Effector memory CD4-positive, alpha-beta T cell (primary cell): ENCODE measurements around the gene PEAR1.
A peak's percentile ranks its signal among the peaks of the same experiment; 100 is the strongest.

Experiments used
- DNase-seq, 3 donors: peaks; one replicate each; pipeline ENCODE4 v3.0.0-alpha.2; 2020
- H3K27ac ChIP-seq: 2 replicates; pipeline ENCODE4 v1.7.0; 2013; ENCODE audit warnings: mild to moderate bottlenecking, low read length, moderate library complexity; ENCODE audit not compliant: insufficient read depth, poor library complexity, severe bottlenecking
- H3K27me3 ChIP-seq: replicated peaks from 2 replicates; pipeline ENCODE4 v1.7.0; 2013; ENCODE audit warnings: mild to moderate bottlenecking, low read length; ENCODE audit not compliant: insufficient read depth, control insufficient read depth, poor library complexity, severe bottlenecking
- H3K36me3 ChIP-seq: 2 replicates; pipeline ENCODE4 v1.7.0; 2013; ENCODE audit warnings: mild to moderate bottlenecking, low read length, moderate library complexity; ENCODE audit not compliant: control insufficient read depth, insufficient read depth
- H3K4me1 ChIP-seq: 2 replicates; pipeline ENCODE4 v1.7.0; 2013; ENCODE audit warnings: low read length, mild to moderate bottlenecking; ENCODE audit not compliant: control insufficient read depth, insufficient read depth, poor library complexity, severe bottlenecking
- H3K4me3 ChIP-seq: 2 replicates; pipeline ENCODE4 v1.7.0; 2013; ENCODE audit warnings: low read length, low read depth, mild to moderate bottlenecking; ENCODE audit not compliant: insufficient read depth, poor library complexity, severe bottlenecking
- H3K9me3 ChIP-seq: 2 replicates; pipeline ENCODE4 v1.7.0; 2013; ENCODE audit warnings: mild to moderate bottlenecking, low read length, moderate library complexity; ENCODE audit not compliant: control insufficient read depth

PEAR1 gene

GRCh38 chr1:156958247-156958714 is 64.8 kb downstream of the PEAR1 start:
- H3K36me3 ChIP-seq = peaks cover 40% of the 10 kb centered on the region
- no peaks in the 10 kb centered on the region for H3K27me3 ChIP-seq
- H3K27ac ChIP-seq = no peak overlapping the region
- no peak for DNase-seq
- no peaks in the 10 kb centered on the region for H3K9me3 ChIP-seq
- no peak overlapping the region for H3K4me3 ChIP-seq
- peaks cover 6% of the 10 kb centered on the region for H3K4me1 ChIP-seq

- Histone ChIP-seq H3K36me3 (peaks cover 40% of the 10 kb centered on the region), H3K9me3 (no peaks in the 10 kb centered on the region)
These were observed 65.9 kb downstream of the PEAR1 start for GRCh38 chr1:156959414-156959813.

GRCh38 chr1:156959925-156960324 is 66.4 kb downstream of the PEAR1 start:
- no peak for DNase-seq
- Histone ChIP-seq H3K27ac (no peak overlapping the region), H3K27me3 (no peaks in the 10 kb centered on the region), H3K4me1 (peaks cover 18% of the 10 kb centered on the region), H3K9me3 (no peaks in the 10 kb centered on the region), H3K36me3 (peaks cover 39% of the 10 kb centered on the region), H3K4me3 (no peak overlapping the region)

More at GRCh38 chr1:156959414-156959813, 65.9 kb downstream of the PEAR1 start:
- DNase-seq = no peak
- peaks cover 15% of the 10 kb centered on the region for H3K4me1 ChIP-seq
- H3K4me3 ChIP-seq = no peak overlapping the region
- H3K27ac ChIP-seq = no peak overlapping the region
- H3K27me3 ChIP-seq = no peaks in the 10 kb centered on the region

- Histone ChIP-seq H3K9me3 (no peaks in the 10 kb centered on the region), H3K4me1 (peaks cover 18% of the 10 kb centered on the region), H3K27ac (no peak overlapping the region), H3K36me3 (peaks cover 22% of the 10 kb centered on the region), H3K27me3 (no peaks in the 10 kb centered on the region), H3K4me3 (no peak overlapping the region)
- DNase-seq = peak in 1 of 3 donors; percentile 17
These were observed 68.2 kb downstream of the PEAR1 start for GRCh38 chr1:156961709-156962108.

- Histone ChIP-seq H3K36me3 (peaks cover 11% of the 10 kb centered on the region), H3K27ac (no peak overlapping the region)
- peak in 1 of 3 donors; percentile 16 for DNase-seq
These were observed 70.1 kb downstream of the PEAR1 start for GRCh38 chr1:156963621-156964020.

GRCh38 chr1:156964441-156964840 is 70.9 kb downstream of the PEAR1 start:
- no peaks in the 10 kb centered on the region for H3K9me3 ChIP-seq
- H3K4me1 ChIP-seq = peaks cover 18% of the 10 kb centered on the region
- no peaks in the 10 kb centered on the region for H3K27me3 ChIP-seq
- no peak overlapping the region for H3K27ac ChIP-seq
- DNase-seq = no peak
- no peak overlapping the region for H3K4me3 ChIP-seq
- peaks cover 11% of the 10 kb centered on the region for H3K36me3 ChIP-seq

More at GRCh38 chr1:156963621-156964020, 70.1 kb downstream of the PEAR1 start:
- H3K27me3 ChIP-seq = no peaks in the 10 kb centered on the region
- no peaks in the 10 kb centered on the region for H3K9me3 ChIP-seq
- H3K4me3 ChIP-seq = peak overlapping the region; percentile 45
- H3K4me1 ChIP-seq = peaks cover 18% of the 10 kb centered on the region
